ENCODE measurements around the gene CCDC27.
"Not testable (repeated sequence)": the region's sequence is repeated elsewhere in the genome, so short reads cannot be mapped to it uniquely, and the experiment has no call there.

Gene CCDC27

DNA sequence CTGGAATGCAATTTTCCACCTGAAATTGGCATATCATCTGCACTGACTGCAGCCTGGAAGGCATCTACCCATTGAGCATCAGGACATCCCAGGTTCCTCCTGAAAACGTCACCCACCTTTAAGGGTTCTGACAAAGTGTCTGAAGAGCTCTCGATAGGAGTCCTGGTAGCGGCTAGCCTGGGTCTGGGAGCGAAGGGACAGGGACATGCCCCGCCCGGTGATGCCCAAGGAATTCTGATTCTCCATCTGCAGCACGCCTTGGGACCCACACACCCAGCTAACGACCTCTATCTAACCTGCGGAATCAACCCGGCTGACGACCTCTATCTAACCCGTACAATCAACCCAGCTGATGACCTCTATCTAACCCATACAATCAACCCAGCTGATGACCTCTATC lies 13.3 kb upstream of the CCDC27 start:
- no peak for DNase-seq

DNA sequence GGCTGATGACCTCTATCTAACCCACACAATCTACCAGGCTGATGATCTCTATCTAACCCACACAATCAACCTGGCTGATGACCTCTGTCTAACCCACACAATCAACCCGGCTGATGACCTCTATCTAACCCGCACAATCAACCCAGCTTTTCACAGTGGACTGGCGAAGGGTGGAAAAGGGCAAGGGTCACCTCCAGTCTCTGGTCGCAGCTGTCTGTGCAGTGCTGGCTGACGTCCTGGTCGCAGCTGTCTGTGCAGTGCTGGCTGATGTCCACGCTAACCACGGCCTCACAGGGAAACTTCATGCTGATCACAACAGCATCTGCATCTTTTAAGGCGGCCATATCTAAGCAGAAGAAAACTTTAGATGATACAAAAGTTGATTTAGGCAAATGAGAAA lies 12.2 kb upstream of the CCDC27 start:
- no peak for DNase-seq

- DNase-seq, result no peak
These were observed 11.5 kb upstream of the CCDC27 start for GRCh38 chr1:3740752-3741151.

DNA sequence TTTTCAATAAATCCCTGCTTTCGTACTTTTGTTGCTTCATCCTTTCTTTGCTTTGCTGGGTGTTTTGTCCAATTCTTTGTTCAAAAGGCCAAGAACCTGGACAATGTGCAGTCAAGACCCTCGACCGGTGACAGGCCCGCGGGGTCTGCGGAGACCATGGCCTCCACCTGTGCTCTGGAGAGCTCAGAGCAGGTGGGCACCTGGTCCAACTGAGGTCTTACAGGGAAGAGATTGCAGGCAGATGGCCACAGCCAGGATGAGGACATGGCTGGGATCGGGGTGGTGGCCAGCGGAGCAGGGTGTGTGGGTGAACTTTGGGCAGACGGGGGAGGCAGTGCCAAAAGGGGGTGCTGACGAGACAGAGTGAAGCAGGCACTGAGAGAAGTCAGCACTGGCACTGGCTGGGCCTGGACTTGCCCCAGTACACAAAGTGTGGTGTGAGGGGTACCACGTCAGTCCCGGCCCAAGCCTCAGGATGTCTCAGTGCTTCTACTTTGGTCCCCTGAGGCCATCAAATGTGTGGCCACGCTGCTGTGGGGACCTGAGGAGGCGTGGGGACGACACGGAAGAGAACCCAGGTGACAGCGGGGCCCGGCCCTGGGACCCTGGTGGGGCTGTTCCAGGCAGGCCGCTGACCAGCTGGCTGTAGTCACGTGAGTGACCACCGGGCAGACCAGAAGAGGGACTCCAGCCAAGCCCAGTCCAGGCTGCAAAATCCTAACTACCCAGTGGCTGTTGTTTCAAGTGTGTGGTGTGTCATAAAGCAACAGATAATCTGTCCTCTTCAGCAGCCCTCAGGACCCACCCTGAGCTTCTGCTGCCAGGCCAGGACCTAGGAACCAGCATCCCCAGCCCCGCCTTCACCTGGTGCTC lies 10.4 kb upstream of the CCDC27 start:
- no peak for DNase-seq

- no peak for DNase-seq
These were observed 9.6 kb upstream of the CCDC27 start for GRCh38 chr1:3742439-3743298.

- DNase-seq, result no peak
These were observed 8.8 kb upstream of the CCDC27 start for GRCh38 chr1:3743421-3743820.

DNA sequence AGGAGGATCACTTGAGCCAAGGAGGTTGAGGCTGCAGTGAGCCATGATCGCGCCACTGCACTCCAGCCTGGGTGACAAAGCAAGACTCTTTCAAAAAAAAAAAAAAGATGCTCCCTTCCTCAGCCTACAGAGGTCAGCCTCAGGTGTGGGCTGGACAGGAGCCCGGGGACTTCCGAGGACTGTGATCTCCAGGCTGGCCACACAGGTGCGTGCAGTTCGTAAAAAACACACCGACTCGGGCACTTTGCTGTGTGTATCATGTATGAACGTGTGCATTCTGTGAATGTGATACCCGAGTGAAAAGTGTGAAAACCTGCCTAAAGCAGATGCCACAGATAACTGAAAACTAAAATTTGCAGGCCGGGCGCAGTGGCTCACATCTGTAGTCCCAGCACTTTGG lies 8.4 kb upstream of the CCDC27 start:
- DNase-seq, result no peak

- DNase-seq, result no peak
These were observed 7.6 kb upstream of the CCDC27 start for GRCh38 chr1:3744646-3745045.

GRCh38 chr1:3745071-3745470 lies 7.2 kb upstream of the CCDC27 start:
- no peak for DNase-seq

DNA sequence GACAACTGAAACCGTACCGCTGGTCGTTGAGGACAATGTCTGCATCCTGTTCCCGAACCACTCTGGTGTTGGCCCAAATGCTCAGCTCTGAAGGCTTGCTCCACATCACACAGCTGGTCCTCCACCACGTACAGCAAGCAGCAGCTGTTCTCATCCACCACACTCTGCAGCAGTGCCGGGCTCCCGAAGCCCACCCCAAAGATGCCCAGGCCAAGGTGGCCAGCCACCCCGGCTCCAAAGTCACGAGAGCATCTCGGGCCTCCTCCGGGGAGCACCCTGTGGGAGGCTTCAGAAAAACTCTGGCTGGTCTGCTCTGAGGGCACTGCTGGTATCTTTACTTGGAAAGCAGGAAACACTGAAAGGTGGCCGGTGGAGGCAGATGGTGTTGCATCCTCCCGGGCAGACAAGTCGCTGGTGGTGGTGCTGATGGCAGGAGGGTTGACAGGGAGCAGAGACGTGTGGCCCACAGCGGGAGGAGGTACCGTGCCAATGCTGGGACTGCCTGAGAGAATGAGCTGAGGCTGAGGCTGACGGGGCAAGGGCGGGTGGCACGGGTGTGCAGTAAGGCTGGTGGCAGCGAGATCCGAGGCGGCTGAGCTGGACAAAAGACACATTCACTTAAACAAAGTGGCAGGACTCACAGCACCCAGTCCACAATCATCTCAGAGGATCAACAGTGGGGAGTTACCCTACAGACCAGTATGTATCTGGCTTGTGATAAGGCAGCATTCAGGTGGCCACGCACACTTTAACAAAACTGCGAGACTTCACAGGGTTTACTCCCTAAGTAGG lies 6.5 kb upstream of the CCDC27 start:
- no peak for DNase-seq

GRCh38 chr1:3746389-3746829 lies 5.8 kb upstream of the CCDC27 start:
- no peak for DNase-seq

DNA sequence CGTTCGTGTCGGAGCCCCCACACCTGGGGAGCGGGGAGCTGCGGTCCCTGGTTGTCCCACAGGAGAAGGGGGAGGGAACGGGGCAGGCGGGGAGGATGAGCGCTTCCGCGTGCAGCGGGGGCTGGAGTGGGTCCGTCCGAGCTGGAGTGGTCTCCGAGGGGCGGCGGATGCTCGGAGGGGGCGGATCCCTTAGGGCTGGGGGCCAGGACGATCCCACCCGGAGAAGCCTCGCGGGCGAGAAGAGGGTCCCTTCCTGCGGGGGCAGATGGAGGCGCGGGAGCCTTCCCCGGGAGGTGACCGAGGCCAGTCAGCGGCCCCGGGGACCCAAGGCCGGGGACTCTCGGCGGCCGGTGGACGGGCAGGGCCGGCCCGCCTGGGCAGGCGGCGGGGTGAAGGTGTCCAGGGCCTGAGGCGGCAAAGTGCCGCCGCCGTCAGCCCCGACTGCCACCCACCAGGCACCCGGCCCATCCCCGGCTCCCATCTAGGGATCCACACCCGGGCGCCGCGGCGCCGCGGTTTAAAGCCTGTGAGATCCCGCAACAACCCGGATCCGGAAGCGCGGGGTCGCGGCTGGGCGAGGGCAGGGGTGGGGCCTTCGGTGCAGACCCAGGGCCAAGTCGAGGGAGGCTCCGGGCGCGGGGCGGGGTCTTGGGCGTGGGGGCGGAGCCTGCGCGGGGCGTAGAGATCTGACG lies 5.3 kb upstream of the CCDC27 start:
- DNase-seq, result peak; percentile 53 to 75

GRCh38 chr1:3747522-3747848 lies 4.8 kb upstream of the CCDC27 start:
- DNase-seq, result no peak

- no peak for DNase-seq
These were observed 4.3 kb upstream of the CCDC27 start for GRCh38 chr1:3747903-3748302.

- DNase-seq, result not testable (repeated sequence)
These were observed 3.8 kb upstream of the CCDC27 start for GRCh38 chr1:3748316-3748900.

DNA sequence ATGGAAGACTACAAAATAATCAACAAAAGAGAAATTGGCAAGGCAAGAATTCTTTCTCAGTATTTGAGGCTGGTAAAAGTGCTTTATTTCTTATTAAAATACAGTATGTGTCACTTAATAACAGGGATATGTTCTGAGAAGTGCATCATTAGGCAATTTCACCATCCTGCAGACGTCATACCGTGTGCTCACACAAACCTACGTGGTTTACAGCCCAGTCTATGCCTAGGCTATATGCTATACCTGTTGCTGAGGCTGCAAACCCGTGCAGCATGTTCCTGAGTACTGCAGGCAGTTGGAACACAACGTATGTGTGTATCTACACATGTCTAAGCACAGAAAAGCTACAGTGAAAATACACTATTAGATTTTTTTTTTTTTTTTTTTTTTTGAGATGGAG lies 2.7 kb upstream of the CCDC27 start:
- no peak for DNase-seq

- no peak for DNase-seq
These were observed 1.5 kb upstream of the CCDC27 start for GRCh38 chr1:3750741-3751140.

DNA sequence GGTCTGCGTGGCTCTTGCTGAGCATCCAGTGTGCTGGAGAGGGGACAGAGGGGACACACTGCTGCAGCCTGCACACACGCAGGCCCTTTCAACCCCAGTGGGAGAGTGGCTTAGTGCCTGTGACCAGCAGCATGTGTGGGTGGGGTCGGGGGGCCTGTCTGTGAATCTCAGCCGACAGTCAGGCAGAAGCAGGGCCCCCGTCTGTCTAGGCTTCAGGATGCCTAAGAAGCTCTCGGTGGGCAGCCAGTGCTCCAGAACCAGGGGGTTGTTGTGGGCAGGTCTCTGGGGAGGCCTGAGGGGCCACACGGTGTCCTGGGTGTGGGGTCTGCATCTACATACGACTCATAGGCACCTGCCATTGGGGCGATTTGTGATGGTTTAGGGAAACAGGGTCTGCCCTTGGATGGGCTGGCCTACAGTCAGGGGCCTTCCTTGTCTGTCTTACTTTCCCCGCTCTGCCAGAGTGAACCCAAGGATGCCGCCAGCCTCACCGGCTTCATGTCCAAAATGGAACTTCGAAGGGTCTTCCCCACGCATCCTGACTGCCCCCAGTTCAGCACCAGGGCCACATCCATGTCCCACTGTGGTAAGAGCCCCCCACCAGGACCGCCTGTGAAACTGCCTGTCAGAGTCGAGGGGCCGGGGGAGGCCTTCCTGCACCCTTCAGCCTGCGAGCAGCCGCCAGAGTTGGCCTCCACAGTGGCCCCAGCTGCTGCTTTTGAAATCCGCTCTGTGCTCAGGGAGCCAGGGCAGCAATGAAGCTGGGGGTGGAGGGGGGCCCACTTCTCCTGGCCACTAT lies 1.6 kb downstream of the CCDC27 start:
- DNase-seq, result no peak

DNA sequence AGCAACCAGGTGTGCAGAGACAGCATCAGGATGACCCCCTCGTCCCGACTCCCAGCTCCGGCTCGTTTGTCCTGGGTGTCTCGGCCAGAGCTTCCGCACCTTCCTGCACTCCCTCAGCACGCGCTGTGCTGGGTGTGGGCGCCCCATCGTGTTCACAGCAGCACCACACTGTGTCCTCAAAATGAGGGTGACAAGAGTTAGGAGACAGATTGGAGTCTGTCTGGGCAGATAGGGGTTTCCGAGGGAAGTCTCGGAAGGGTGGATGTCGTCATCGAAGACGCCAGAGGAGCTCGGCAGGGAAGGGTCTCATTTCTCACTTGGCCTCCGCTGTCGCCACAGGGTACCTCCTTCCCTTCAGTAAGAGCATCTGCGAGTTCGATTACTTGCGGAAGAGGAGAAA lies 4.1 kb downstream of the CCDC27 start:
- DNase-seq, result no peak

DNA sequence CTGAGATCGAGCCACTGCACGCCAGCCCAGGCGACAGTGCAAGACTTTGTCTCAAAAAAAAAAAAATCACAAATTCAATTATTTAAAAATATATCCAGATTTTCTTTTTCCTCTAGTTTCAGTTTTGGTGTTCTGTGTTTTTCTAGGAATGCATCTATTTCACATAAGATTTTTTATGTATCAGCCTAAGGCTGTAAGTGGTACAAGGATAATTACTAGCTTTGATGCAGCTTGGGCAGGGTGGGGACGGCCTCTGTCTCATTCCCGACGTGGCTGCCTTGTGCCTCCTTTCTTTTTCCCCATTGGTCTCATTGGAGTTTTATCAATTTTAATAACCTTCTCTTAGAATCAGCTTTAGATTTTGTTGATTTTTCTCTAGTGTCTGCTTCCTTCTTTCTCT lies 6.9 kb downstream of the CCDC27 start:
- DNase-seq, result no peak

DNA sequence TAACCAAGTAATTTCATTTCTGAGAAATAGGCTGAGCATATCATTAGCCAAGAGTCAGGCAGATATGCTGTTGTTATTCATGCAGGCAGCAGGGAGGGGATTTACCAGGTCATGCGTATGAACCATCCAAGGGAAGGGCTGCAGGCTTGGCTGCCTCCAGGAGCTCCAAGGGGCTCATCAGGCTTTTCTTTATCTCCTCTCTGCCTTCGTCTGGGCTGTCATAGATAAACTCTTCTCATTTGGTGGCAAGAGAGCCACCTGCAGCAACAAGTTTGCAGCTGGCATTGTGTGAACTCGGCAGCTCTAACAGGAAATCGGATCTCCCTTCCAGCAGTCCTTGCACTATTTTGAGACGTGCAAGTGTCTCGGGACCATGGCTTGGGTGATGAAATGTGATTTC lies 7.5 kb downstream of the CCDC27 start:
- no peak for DNase-seq

All from NCI-H524 (cell line).